Transverse colon (tissue), 3 donors: ENCODE results near the gene MEGF11.

Experiments
- POLR2A ChIP-seq: fragments of 450-650 bp; IDR thresholded peaks from one replicate; pipeline ENCODE4 v1.6.1; 2016; ENCODE audit warnings: antibody characterized with exemption, mild to moderate bottlenecking, moderate library complexity
- POLR2AphosphoS5 ChIP-seq, 3 donors: sonication (generic); formaldehyde crosslinking; IDR thresholded peaks; one replicate each; pipeline ENCODE4 v1.6.1; 2016; ENCODE audit warnings: antibody characterized with exemption in 3 of 3

DNA sequence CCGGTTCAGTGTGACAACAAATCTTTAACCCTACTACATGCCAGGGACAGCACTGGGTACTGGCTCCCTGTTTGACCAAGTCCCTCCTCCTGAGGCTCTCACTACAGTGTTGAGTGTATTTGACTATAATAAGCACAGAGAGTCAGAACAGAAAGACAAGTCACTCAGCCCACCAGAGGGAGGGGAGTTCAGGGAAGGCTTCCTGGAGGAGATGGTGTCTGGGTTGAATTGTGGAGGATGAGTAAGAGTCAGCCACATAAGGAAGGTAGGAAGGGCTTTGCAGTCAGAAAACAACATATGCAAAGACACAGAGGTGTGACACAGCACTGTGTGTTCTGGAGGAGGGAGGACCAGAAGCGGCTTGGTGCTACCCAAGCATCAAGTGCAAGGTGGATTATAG lies 17.7 kb downstream of the MEGF11 start:
- TF ChIP-seq POLR2A (no peak), POLR2AphosphoS5 (IDR thresholded peaks at IDR 0.05) (no peak)
